NCI-H82 treated with DMSO at 0.1 percent for 48 hours (cell line): Measurements from ENCODE around the gene RCAN2.

Experiments used
- DNase-seq: peaks from one replicate; lab custom pipeline; 2025; ENCODE audit not compliant: unreplicated experiment; lab: John Stamatoyannopoulos, UW

The RCAN2 gene

GRCh38 chr6:46262928-46263706 lies 228.1 kb downstream of the RCAN2 start:
- peak; percentile 6 for DNase-seq

- no peak for DNase-seq
These were observed 233.0 kb downstream of the RCAN2 start for GRCh38 chr6:46258249-46258648.

- no peak for DNase-seq
These were observed 235.7 kb downstream of the RCAN2 start for GRCh38 chr6:46255528-46255927.

GRCh38 chr6:46254946-46255345 lies 236.3 kb downstream of the RCAN2 start:
- DNase-seq, result no peak

- no peak for DNase-seq
These were observed 236.9 kb downstream of the RCAN2 start for GRCh38 chr6:46254331-46254730.

GRCh38 chr6:46251583-46252339 lies 239.5 kb downstream of the RCAN2 start:
- DNase-seq, result no peak

- no peak for DNase-seq
These were observed 243.1 kb downstream of the RCAN2 start for GRCh38 chr6:46248143-46248542.

- DNase-seq, result no peak
These were observed 244.5 kb downstream of the RCAN2 start for GRCh38 chr6:46246727-46247126.

- no peak for DNase-seq
These were observed 245.2 kb downstream of the RCAN2 start for GRCh38 chr6:46246081-46246480.

GRCh38 chr6:46244670-46245069 lies 246.6 kb downstream of the RCAN2 start:
- no peak for DNase-seq

- no peak for DNase-seq
These were observed 247.5 kb downstream of the RCAN2 start for GRCh38 chr6:46243754-46244153.

- DNase-seq, result no peak
These were observed 248.3 kb downstream of the RCAN2 start for GRCh38 chr6:46242921-46243320.

GRCh38 chr6:46240866-46241565 lies 250.2 kb downstream of the RCAN2 start:
- DNase-seq, result no peak

- no peak for DNase-seq
These were observed 254.5 kb downstream of the RCAN2 start for GRCh38 chr6:46236752-46237151.

GRCh38 chr6:46235242-46235641 lies 256.0 kb downstream of the RCAN2 start:
- DNase-seq, result no peak

- DNase-seq, result no peak
These were observed 256.5 kb downstream of the RCAN2 start for GRCh38 chr6:46234700-46235099.

- DNase-seq, result no peak
These were observed 257.1 kb downstream of the RCAN2 start for GRCh38 chr6:46234156-46234556.

- DNase-seq, result no peak
These were observed 258.1 kb downstream of the RCAN2 start for GRCh38 chr6:46233129-46233528.

GRCh38 chr6:46222286-46222685 lies 269.0 kb downstream of the RCAN2 start:
- DNase-seq, result no peak

GRCh38 chr6:46221222-46221793 lies 269.9 kb downstream of the RCAN2 start:
- DNase-seq, result peak; percentile 7
